Measurements from ENCODE around the gene HIVEP3.
A peak's percentile ranks its signal among the peaks of the same experiment; 100 is the strongest.

HIVEP3 gene

DNA sequence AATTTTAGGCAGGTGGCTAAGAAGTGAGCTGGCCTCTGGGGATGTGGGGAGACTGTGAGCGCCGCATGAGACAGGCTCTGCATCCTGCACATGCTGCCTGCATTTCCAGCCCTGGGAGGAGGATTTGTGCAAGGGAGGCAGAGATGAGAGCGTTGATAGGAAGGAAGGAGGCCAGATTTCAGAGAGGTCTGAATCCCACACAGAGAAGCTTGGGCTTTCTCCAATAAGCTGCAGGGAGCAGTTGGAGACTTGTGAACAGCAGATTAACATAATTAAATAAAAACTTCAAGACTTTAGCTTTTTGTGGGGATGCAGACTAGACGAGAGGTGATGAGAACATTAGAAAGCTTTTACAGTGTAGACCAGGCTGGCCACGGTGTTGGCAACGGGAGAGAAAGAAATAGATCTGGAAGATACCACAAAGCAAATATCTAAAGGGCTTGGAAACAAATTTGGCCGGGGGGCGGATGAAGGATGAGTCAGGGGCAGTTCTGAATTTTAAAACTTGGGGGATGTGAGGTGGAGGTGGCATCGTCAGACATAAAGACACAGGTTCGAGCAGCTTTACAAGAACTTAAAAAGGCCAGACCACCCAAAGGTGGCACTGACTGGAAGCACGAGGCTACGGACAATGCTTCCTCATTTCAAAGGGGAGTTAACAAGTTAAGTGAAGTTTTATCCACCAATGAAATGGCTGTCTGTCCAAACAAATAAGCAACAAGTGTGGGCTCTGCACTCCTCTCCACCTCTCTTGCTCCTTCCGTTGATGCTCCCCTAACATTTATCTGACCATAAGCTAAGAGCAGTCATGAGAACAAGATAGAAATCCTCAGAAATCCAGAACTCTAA is 57.0 kb downstream of the HIVEP3 start:
- DNase-seq, result no peak
- in situ Hi-C loops (cut with HindIII; ENCODE audit: low pct_ligation_motif_present, low pct_unique_long_range_greater_than_20kb, low sequenced_read_pairs), result no loop called here

DNA sequence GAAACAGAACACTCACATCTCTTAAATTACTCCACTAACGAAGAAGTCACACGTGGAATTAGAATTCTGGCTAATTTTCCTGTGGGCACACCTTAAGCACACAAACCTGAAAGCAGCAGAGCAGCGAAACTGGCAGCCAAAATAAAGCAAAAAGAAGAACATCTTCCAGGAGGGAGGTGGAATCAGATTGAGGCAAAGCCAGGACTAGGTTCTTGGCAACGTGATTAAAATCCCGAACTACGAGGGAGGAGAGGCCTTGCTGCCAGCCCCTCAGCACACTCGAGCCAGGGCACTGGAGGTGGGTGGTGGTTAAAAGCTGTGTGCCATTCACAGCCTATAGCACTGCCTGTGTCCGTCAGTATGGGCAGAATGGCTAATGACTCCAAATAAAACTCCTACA is 58.0 kb downstream of the HIVEP3 start:
- in situ Hi-C loops (cut with HindIII; ENCODE audit: low pct_ligation_motif_present, low pct_unique_long_range_greater_than_20kb, low sequenced_read_pairs), result no loop called here
- no peak for DNase-seq

GRCh38 chr1:41860214-41860613 is 58.5 kb downstream of the HIVEP3 start:
- in situ Hi-C loops (cut with HindIII; ENCODE audit: low pct_ligation_motif_present, low pct_unique_long_range_greater_than_20kb, low sequenced_read_pairs), result no loop called here

DNA sequence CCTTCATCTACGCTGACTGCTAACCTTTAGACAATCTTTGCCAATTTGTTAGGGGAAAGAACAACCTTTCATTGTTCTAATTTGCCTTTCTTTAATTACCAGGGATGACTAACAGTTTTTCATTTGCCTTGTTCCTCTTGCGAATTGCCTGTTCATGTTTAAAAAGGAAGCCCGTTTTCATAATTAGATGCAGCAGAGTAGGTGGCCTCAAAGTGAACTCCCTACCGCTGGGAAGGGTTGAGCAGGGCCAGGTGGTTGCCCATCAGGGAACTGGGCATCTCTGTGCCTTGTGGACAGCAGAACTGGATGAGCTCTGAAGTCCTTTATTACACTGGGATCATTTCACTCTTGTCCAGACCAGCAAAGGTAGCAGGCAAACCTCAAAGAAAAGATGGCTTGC is 59.0 kb downstream of the HIVEP3 start:
- DNase-seq, result no peak
- in situ Hi-C loops (cut with HindIII; ENCODE audit: low pct_ligation_motif_present, low pct_unique_long_range_greater_than_20kb, low sequenced_read_pairs), result no loop called here

More at GRCh38 chr1:41860214-41860613, 58.5 kb downstream of the HIVEP3 start:
- no peak for DNase-seq

- no peak for DNase-seq
- in situ Hi-C loops (cut with HindIII; ENCODE audit: low pct_ligation_motif_present, low pct_unique_long_range_greater_than_20kb, low sequenced_read_pairs), result no loop called here
Measured at GRCh38 chr1:41856944-41857285, 61.8 kb downstream of the HIVEP3 start.

DNA sequence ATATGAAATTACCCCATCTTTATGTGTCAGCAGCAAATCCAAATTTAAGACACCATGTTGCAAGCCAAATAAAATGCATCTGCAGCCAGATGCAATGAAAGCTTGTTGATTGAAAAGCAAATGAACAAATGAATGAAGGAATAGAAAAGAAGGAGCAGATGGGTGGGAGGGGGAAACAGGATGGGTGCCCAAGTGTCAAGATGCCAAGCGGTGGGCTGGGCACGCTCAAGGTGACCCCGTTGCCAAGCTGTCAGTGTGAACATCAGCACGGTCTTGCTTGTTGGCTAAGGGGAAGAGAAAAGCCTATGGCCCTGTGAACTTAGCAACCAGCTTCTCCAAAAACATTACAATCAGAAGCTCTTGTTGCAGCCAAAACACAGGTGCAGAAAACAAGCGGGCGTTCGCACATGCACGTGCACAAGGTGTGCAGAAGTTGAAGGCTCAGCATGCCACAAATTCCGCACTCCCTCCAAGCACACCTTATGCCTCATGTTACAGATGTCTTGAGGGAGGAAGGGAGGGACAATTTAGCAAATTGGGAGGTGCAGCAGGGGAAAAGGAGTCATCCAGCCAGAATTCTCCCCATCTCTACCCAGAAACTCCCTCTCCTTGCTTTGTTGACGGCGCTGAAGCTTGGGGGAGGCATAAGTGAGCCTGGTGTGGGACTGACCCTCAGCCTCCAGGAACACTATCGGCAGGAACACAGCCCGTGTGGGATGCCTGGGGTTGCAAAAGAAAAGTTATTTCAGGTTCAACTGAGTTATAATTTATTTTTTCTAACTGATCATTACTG is 62.4 kb downstream of the HIVEP3 start:
- no peak for DNase-seq
- in situ Hi-C loops (cut with HindIII; ENCODE audit: low pct_ligation_motif_present, low pct_unique_long_range_greater_than_20kb, low sequenced_read_pairs), result no loop called here

DNA sequence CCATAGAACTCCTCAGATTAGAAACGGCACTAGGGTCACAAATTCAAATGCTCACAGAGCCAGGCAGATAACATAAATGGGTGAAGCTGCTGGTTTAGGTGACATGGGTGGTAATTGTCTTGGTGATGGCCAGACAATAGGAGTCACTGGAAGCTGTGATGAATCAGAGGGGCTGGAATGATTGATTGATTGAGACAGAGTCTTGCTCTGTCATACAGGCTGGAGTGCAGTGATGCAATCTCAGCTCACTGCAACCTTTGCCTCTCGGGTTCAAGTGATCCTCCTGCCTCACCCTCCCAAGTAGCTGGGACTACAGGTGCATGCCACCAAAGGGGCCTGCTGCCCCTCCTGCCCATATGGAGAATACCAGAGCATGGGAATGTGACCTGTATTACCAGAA is 63.0 kb downstream of the HIVEP3 start:
- in situ Hi-C loops (cut with HindIII; ENCODE audit: low pct_ligation_motif_present, low pct_unique_long_range_greater_than_20kb, low sequenced_read_pairs), result no loop called here
- DNase-seq, result no peak

DNA sequence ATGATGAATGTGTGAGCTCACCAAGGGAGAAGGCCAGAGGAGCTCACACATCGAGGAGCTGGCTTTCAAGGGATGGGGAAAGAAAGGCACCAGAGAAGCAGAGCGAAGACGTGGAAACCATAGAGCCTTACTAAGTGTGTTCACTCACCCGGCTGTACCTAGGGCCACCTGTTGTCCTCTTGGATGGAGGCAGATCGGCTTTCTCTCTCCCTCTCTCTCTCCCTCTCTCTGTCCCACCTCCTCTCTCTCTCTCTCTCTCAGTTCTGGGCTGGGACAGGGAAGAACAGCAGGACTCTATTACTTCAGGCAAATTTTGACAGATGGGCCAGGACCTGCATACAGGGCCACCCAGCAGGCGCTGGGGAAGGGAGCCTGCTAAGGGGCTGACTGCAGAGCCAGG is 64.8 kb downstream of the HIVEP3 start:
- DNase-seq, result no peak
- in situ Hi-C loops (cut with HindIII; ENCODE audit: low pct_ligation_motif_present, low pct_unique_long_range_greater_than_20kb, low sequenced_read_pairs), result no loop called here

- no peak for DNase-seq
- in situ Hi-C loops (cut with HindIII; ENCODE audit: low pct_ligation_motif_present, low pct_unique_long_range_greater_than_20kb, low sequenced_read_pairs), result no loop called here
Measured at GRCh38 chr1:41852091-41852490, 66.6 kb downstream of the HIVEP3 start.

DNA sequence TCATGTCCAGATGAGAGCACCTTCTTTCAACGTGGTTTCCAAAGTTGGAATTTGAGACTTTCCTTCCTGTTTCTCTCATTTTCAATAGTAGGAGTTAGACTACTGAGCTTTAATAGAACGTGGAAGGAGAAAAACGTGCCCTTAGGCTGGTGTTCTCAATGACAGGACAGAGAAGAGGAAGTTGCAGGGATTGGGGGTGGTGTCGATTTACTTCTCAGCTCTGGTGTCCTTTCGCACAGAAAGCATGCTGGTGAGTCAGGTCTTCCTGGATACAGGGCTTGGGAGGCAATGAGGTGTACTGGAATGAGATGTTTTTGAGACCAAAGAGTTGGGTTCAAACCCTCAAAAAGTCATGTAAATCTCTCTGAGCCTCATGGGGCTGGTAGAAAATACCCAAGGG is 67.1 kb downstream of the HIVEP3 start:
- in situ Hi-C loops (cut with HindIII; ENCODE audit: low pct_ligation_motif_present, low pct_unique_long_range_greater_than_20kb, low sequenced_read_pairs), result no loop called here
- DNase-seq, result peak; percentile 32

DNA sequence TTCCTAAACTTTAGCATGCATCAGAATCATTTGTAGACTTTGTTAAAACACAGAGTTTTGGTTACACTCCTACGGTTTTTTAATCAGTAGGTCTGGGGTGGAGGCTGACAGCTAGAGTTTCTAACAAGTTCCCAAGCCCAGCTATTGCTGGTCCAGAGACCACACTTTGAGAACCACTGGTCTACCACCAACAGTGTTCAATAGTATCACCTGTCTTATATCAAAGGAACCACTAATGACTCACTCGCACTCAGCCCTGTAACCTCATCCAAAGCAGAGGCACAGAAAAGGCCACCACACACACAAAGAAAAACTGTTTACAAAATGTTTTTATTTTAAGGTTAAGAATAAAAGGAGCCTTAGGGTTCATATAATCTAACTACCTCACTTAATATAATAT is 68.7 kb downstream of the HIVEP3 start:
- in situ Hi-C loops (cut with HindIII; ENCODE audit: low pct_ligation_motif_present, low pct_unique_long_range_greater_than_20kb, low sequenced_read_pairs), result no loop called here
- no peak for DNase-seq

DNA sequence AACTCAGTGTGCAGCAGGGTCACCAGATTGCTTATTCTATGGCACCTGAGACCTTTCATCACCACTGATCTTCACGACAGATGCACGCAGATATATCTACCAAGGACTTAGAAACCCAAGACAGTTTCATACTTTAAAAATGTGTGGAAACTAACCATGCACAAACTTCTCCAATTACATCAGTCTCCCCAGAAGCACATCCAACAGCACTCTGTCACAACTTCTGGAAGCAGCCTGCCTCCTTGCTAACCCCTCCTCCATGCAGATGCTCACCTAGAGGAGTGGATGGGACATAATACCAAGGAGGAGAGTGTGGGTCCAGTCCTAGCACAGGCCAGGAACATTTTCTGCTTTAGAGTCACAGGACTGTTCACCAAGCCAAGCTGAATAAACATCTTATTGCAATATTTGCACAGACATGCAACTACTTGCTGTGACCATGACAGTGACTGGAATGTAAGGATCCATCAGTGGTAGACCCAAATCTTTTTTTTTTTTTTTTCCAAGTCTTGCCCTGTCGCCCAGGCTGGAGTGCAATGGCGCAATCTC is 69.4 kb downstream of the HIVEP3 start:
- in situ Hi-C loops (cut with HindIII; ENCODE audit: low pct_ligation_motif_present, low pct_unique_long_range_greater_than_20kb, low sequenced_read_pairs), result no loop called here
- no peak for DNase-seq

- in situ Hi-C loops (cut with HindIII; ENCODE audit: low pct_ligation_motif_present, low pct_unique_long_range_greater_than_20kb, low sequenced_read_pairs), result no loop called here
- no peak for DNase-seq
Measured at GRCh38 chr1:41848216-41848952, 70.3 kb downstream of the HIVEP3 start.

DNA sequence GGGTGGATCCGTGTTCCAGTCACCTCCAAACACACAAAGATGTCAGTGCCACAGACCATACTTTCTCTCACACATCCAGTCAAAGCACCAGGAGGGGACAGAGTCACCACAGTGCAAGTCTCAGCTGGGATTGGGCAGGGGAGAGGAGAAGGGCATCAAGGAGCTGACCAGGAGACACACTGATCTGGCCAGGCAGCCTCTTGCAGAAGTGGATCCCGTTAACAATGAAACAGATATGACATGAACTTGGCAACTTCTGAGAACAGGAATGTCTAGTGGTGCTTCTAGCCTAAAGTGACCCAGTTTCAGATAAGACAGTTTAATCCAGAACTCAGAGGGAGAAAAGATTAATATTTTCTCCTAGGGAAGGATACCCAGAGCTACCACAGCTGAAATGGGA is 71.0 kb downstream of the HIVEP3 start:
- DNase-seq, result no peak
- in situ Hi-C loops (cut with HindIII; ENCODE audit: low pct_ligation_motif_present, low pct_unique_long_range_greater_than_20kb, low sequenced_read_pairs), result no loop called here

GRCh38 chr1:41846625-41847405 is 71.9 kb downstream of the HIVEP3 start:
- in situ Hi-C loops (cut with HindIII; ENCODE audit: low pct_ligation_motif_present, low pct_unique_long_range_greater_than_20kb, low sequenced_read_pairs), result no loop called here
- DNase-seq, result no peak

GRCh38 chr1:41844781-41845272 is 73.9 kb downstream of the HIVEP3 start:
- DNase-seq, result no peak
- in situ Hi-C loops (cut with HindIII; ENCODE audit: low pct_ligation_motif_present, low pct_unique_long_range_greater_than_20kb, low sequenced_read_pairs), result no loop called here

DNA sequence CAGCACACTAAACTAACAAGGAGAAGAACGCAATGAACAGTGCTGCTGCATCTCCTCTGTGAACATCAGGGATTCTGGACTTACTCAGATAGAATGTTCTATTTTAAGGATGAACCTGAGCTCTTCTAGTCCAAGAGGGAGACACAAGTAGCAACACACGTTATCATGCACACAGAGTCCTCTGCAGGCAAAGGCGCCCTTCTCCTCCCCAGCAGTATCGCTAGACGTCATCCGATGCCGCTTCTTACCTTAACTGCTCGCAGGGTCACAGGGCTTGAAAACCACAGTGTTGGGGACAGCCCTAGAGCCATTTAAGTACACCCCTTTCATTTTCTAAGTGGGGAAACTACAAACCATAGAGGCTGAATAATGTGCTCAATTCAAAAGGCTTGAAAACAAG is 74.5 kb downstream of the HIVEP3 start:
- DNase-seq, result no peak
- in situ Hi-C loops (cut with HindIII; ENCODE audit: low pct_ligation_motif_present, low pct_unique_long_range_greater_than_20kb, low sequenced_read_pairs), result no loop called here
